CD4-positive, alpha-beta T cell treated with Interferon gamma for 1 hour (primary cell): ENCODE results near the gene POU2F2.
A peak's percentile ranks its signal among the peaks of the same experiment; 100 is the strongest.

ENCODE experiments used
- DNase-seq: peaks from one replicate; pipeline ENCODE4 v3.0.0-alpha.2; 2020

The POU2F2 gene

DNA sequence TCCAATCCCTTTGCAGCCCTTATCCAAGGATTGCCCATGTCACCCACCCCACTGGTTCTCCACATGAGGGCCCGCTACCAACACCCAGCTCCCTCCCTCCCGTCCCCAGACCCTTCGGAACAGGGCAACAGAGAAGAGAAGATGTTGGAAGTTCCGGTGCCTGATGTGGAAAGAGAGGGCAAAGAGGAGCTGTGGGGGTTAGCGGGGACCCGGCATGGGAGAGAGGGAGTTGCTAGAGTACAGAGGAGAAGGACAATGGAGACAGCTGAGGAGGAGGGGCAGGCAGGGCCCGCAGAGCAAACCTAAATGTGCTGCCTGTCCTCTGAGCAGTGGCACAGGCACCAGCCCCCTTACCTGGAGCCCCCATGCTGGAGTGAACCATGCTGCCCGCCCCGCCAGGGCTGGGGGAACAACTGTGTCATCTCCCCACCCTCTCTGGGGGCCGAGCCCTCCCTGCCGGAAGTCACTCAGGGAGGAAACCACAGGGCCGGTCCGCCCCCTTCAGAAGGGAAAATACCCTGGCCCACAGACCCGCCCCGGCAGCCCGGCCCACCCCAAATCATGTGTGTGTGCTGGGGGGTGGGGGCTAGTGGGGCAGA lies at the start of gene POU2F2:
Gene POU2F2, minus strand, starts transcription at position 417 of the 599 bp plus-strand sequence. Its CDS starts 35 bp downstream, at position 382.
- DNase-seq = peak; percentile 87

DNA sequence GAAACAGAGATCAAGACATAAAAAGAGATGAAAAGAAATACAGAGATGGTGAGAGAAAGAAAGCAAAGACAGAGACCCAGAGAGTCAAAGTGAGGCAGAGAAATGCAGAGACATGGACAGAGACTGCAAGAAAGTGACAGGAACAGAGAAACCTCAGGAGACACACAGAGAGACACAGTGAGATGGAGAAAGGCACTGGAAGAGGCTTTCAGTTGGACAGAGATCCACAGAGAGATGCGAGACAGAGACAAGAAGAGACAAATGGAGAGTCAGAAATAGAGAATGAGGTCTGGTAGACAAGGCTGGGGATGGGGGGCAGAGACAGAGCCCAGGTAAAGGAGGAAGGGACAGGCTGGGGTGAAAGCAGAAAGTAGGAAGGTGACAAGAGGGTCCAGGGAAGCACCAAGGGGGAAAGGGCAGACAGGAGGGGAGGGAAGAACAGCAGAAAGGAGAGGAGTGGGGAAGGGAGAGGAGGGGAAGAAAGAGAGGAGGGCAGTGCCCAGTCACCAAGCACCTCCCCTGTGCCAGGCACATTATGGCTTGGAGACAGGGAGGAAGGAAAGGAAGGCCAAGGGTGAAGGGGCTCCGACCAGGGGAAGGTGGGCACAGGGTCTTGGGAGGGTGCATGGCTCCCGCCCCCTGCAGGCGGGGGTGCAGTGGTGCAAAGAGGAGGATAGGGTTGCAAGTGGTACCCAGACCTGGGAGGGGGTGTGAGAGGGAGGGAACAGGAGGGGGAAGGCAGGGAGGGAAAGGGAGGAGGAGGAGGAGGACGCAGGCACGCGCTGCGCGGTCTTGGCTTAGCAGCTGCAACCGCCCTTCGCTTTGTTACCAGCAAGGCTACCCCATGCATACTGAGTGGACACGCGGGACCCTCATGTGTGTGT lies 46.8 kb upstream of the POU2F2 start:
- no peak for DNase-seq

DNA sequence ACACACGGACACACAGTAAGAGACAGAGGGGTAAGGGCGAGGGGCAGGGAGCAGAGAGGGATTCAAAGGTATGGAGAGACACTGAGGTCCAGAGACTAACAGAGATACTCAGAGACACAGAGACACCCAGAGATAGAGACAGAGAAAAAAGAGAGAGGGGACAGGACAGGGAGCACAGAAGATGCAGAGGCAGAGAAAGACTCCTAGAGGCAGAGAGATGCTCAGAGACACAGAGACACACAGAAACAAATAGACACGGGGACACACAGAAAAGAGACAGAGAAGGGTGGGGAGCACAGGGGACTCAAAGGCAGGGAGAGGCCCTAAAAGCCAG lies 45.4 kb upstream of the POU2F2 start:
- DNase-seq = no peak

DNA sequence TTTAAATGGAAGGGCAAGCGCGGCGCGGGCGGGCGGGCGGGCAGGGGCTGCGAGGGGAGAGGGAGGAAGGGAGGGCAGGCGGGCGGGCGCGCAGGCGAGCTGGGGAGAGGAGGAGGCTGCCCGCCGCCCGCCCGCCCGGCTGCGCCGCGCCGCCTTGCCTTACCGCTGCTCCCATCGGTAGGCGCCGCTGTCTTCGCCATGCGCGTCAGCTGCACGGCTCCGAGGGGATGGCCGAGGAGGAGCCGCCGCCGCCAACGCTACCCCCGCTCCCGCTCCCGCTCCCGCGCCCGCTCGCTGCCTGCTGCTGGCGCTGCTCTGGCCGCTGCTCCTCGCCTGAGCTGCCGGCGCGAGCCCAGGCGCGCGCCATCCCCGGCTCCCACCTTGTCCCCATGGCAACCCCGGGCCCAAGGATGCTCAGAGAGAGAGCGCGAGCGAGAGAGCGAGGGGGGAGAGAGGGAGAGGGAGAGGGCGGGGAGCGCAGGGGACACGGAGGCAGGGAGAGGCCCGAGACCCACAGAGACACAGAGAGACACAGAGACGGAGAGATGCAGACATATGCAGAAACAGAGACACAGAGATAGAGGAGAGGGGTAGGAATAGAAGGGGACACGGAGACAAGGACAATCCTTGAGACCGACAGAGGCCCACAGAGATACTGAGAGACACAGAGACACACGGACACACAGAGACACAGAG lies 44.9 kb upstream of the POU2F2 start:
- DNase-seq = peak; percentile 75

DNA sequence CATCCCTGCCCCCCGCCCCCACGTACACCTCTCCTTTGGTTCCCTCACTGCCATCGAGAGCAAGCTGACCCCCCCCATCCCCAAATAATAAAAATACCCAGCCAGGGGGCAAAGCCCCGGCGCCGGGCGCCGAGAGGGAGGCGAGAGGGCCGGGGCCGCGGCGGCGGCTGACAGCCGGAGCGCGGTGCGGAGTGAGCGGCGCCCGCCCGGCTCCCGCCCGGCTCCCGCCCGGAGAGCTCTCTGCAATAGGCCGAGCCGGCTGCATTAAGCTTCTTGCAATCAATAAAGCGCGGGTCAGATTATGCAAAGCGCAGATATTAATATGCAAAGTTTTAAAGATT lies 44.4 kb upstream of the POU2F2 start:
- no peak for DNase-seq

DNA sequence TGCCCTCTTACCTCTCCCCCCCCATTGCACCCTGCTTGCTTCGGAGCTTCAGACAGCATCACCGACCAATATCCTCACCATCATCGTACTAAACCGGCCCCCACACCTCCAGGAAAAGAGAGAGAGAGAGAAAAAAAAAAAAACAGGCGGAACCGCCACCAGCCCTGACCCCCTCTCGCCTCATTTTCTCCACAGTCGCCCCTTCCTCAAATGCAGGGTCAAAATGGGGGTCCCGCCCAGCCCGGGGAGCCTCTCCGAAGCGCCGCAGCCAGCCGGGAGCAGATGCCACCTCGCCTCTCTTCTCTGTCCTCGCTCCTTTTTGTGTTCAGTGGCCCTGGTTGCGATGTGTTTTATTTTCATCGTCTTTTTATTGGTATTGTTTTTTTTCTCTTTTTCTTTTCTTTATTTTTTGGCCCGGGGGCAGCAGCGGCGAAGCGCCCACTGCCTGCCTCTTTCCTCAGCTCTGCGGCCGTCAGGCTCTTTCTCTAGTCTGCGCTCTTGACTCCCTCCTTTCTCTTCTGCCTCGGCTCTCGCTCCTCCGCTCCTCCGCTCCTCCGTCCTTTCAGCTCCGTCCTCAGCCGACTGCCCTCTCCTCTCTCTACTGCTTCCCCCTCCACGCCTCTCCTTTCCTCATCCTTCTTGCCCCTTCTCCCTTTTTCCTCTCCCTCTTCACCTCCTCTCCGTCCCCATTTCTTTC lies 43.9 kb upstream of the POU2F2 start:
- DNase-seq = no peak

DNA sequence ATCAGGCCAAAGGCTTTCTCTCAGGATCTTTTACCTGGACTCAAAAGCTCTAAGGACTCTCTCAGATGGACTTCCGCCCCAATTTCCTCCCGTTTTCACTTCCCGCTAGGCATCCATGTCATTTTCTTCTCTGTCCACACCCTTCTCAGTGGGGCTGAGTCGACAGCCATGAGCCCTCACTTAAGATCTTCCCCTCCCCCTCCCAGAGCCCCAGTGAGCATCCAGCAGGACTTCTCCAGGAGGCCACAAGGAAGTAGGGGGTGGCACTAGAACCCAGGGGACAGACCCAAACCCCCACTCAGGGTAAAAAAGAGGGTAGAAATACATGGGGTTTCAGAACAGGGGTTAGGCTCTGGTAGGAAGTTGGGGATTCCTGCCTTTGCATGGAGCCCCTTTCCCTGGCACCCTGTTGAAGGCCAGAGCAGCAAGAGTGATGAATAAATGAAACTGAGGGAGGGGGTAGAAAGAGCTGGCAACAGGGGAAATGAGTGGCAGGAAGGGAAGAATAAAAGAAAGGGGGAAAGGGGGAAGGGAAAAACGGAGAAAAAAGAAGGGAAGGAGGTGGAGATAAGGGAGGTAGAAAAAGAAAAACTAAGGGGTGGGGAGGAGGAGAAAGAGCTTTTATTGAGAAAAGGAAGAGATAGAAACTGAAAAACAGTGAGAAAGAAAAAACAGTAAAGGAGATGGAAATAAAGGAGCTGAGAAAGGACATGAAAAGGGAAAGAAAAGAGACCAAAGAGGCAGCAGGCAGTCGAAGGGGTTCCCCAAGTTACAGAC lies 42.9 kb upstream of the POU2F2 start:
- no peak for DNase-seq

DNA sequence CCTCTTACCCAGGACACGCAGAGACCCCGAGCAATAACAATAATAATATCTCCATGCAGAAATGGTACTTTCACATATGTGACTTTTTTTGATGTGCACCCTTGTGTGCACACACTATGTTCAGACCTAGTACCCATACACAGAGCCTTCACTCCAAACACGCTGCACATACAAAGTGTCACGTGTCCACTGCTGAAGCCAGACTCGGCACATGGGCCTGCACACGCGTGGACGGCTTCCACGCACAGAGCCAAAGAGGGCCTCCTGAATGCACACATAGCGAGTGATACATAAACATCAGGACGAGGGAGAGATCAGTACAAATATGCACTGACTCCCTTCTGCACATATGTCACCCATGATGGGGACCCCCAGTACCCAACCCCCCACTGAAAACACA lies 41.9 kb upstream of the POU2F2 start:
- no peak for DNase-seq

DNA sequence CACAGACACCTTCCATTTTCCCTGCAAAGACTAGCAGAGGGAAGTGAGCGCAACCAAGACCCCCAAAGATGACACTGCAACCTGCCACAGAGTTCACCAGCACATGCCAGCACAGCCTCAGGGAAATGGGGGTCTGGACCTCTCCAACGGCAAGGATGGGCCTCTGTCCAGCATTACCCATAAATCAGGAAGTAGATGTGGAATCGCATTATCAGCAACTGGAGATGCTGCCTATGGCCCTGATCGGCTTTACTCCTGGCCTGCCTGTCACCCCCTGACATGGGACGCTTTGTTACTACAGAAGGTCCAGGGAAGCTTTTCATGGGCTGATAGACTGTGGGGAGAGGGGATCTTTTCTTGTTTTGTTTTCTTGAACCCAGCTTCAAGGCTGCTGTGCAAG lies 41.4 kb upstream of the POU2F2 start:
- no peak for DNase-seq

DNA sequence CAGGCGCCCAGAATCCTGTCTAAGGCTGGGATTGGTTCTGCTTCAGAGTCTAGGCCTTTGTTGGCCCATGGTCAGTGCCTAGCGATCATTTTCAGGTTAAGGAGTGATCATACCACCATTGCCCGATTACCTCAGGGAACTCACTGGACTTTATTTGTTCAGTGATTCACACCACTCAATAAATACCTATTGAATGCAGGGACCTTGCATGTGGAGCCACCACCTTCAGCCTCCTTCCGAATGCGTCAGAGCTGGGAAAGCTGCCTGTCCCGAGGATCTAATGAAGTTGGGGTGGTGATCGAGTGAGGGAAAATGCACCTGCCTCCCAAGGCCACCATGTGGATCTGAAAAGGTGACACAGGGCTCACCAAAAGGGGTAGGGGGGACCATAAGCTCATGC lies 40.0 kb upstream of the POU2F2 start:
- no peak for DNase-seq

DNA sequence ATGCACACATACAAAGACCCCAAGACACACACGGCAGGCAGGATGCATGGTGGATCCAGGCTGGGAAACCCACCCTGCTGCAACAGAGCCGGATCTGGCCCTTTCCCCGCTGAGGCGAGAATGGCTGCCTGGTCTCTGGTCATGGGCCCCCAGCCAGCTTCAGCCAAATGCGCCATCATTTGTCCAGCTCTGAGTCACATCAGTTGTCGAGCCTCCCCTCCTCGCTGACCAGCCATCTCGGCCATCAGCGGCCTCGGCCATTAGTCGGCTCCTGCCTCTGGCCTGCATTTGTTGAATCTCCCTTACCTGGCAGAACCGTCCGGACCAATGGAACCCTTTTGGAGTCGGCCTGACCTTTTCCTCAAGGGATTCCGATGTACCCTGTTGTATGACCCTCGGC lies 38.5 kb upstream of the POU2F2 start:
- DNase-seq = no peak

DNA sequence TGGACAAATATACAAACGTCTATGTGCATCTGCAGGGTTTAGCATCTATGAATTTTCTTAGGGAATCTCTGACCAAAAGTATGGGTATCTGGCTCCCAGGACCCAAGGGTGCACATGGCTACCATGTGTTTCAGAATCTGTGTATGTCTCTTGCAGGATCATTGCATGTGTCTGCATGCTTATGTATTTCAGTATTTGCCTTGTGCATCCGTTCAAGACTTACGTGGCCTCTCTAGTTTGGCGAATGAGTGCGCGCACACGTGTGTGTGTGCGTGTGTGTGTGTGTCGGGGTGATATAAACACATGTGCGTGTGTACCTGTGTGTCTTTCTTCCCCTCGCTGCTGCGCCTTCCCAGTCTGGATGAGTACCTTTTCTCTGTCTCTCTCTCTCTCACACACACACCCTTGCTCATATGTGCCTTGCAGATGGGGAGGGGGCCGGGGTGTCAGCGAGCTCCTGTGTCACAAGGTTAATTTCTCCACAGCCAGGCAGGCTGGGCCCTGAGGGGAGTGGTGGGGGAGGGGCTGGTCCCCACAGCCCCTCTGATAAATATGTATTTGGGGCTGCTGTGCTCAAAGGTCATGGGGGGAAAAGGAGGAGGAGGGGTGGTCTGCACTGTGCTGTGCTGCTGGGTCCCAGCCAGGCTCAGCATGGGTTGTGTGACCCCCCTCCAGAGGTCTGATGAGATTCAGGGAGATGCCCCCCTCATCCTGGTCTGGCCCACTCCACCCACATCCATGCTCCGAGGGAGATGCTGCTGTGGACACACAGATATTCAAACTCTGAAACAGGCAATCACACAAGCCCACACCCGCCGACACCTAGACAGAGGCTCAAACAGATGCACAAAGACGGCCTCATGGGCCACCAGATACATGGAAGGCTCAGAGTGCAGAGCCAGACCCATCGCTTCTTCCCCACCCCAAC lies 37.5 kb upstream of the POU2F2 start:
- no peak for DNase-seq

DNA sequence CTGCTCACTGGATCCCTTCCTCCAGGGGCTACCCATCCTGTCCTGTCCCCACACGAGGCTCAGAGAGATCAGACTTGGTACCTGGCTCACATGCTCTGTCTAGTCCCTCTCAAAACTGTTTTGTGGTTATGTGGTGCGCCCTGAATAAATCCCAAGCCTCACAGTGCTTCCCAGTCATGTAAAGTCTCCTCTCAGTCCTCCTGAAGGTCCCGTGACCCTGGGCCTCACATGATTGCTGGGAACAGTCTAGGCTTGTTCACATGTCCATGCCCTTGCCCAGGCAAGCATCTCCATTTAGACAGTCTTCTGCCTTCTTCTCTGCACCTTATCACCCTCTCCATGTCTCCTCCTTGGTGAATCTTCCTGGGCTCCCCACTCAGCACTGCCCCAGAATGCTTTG lies 36.0 kb upstream of the POU2F2 start:
- no peak for DNase-seq

DNA sequence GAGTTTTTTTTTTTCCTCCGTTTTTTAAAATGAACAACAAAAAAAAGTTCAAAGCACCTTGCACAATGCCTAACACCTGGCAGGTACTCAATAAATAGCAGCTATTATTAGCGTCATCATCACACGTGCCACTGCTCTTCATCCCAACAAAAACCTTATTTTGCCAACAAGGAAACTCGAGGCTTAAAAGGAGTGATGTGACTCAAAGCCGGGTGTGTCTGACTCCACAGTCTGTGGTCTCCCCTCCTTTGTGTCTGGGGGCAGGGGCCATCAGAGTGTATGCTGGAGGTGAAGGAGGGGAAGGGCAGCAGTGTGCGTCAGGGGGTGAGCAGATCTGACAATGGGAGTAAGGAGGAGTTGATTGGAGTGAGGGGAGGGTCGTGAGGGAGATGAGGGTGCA lies 34.1 kb upstream of the POU2F2 start:
- no peak for DNase-seq

DNA sequence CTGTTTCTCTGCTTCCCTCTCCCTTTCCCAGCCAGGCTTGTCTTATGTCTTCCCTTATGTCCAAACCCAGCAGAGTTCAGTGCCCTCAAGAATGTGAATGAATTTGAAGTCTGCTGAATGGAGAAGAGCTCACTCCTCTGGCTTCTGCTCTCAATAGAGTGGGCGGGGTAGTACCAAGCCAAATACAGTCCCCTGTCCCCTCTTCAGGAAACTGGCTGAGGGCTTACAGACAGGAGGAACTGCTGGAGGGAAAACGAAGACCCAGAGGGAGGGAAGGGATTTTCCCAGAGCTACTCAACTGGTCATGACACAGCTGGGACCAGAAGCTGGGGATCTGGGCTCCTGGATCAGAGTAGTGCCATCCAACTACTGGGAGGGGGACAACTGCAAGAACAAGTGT lies 32.9 kb upstream of the POU2F2 start:
- no peak for DNase-seq

DNA sequence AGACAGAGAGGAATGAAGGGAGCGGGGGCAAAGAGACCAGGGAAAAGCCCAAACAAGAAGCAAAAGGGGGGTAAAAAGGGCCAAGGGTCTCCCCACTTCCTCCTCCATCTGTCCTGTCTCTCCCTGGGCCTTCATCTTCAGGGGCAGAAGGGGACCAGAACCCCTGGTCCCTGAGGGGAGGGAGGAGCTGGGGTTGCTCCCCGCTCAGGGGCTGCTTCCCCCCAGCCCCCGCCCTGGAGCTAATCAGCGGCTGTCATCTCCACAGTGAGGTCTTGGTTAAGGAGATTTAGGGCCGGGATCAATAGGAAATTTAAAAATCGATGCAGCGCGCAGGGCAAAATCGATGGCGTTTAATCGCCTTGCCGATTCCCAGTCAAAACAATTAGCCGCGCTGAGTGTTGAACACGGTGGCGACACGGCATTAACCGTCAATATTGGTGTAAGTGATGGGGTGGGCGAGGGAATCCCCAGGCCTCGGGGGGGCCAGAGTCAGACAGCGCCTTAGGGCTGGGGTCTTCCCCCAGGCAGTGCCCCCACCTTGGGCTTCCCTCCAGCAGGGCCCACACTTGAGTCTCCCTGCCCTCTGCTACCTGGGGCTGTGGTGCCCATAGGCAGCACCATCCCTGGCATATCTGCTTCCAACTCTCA lies 29.5 kb upstream of the POU2F2 start:
- DNase-seq = no peak

DNA sequence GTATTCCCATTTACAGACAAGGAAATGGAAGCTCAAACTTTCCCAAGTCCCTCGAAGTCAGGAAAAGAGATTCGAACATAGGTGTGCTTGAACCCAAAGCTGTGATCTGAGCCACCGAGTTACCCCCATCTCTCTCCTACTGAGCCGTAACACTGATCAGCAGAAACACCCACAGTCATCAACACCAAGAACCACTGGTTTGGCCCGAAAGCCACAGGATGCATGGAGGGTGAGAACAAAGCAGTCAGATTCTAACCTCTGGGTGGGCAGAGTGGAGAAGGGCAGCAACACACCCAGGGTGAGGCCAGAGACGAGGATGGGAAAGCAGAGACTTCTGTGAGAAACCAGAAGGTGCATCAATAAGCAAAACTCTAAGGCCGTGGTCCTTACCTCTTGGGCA lies 27.7 kb upstream of the POU2F2 start:
- DNase-seq = no peak

DNA sequence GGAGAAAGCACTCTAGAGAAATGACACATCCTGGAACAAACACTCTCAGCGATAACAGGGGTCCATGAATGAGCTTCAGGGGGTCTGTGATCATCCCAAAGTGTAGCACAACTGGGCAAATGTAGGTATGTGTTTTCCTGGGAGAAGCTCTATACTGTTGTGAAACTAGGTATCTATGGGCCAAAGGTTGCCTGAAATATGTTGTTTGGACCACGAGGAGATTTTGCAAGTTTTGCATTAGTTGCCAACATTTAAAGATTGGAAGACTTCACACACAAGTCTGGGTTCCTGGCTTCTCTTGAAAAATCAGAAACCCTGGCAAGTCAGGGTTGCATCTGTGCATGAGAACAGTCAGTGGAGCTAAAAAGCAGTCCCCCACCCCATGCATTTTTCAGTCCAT lies 26.7 kb upstream of the POU2F2 start:
- no peak for DNase-seq

DNA sequence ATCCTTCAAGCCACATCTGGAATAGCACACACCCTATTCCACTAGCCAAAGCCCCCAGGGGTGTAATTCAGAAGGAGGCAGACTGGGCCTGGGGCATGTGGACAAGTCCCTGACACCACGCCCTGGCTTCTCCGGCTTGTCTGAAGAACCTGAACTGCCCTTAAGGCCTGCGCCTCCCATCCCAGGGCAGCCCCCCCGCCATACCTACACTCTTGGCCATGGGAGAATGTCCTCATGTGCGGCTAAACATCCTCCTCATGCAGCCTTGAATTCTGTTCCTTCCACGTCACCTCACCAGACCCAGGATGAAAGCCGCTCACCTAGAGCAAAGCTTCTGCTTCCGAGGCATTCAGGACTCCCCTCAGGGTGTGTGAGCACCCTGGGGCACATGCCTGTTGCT lies 24.3 kb upstream of the POU2F2 start:
- DNase-seq = no peak

DNA sequence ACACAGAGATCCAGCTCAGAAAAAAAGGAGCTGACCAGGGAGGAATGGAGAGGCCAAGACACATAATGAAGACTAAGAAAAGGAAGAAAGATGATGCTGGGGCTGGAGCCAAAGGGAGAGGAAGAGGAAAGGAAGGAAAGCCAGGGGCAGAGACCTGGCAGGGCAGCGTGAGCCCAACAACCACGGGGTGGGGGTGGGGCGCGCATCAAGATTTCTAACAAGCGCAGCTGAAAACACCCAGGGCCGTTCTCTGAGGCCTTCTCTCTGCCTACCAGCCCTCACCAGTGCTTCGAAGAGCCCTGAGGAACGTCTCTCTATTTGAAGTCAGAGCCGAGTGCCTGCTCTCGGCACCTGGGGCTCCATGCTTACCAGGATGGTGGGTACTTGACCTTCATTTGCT lies 23.6 kb upstream of the POU2F2 start:
- no peak for DNase-seq
